GM19351 (cell line): ENCODE measurements around the gene TBL3.
A peak's percentile ranks its signal among the peaks of the same experiment; 100 is the strongest.
"Not testable (repeated sequence)": the region's sequence is repeated elsewhere in the genome, so short reads cannot be mapped to it uniquely, and the experiment has no call there.

Experiments used
- ATAC-seq: cut with Tn5 transposase; IDR thresholded peaks from one replicate; pipeline ENCODE4 v1.9.1; 2021; ENCODE audit warnings: mild to moderate bottlenecking, moderate library complexity; ENCODE audit not compliant: unreplicated experiment

The TBL3 gene

GRCh38 chr16:1998852-1999801, 27.3 kb downstream of the TBL3 start:
- ATAC-seq, result no peak

- ATAC-seq, result no peak
These were observed 28.1 kb downstream of the TBL3 start for GRCh38 chr16:1999866-2000514.

GRCh38 chr16:2001035-2001434, 29.2 kb downstream of the TBL3 start:
- ATAC-seq, result no peak

- ATAC-seq, result no peak
These were observed 29.9 kb downstream of the TBL3 start for GRCh38 chr16:2001456-2002355.

- no peak for ATAC-seq
These were observed 30.8 kb downstream of the TBL3 start for GRCh38 chr16:2002406-2003230.

- no peak for ATAC-seq
These were observed 31.5 kb downstream of the TBL3 start for GRCh38 chr16:2003231-2003826.

GRCh38 chr16:2003827-2004641, 32.2 kb downstream of the TBL3 start:
- ATAC-seq, result peak; percentile 70

- ATAC-seq, result no peak
These were observed 33.1 kb downstream of the TBL3 start for GRCh38 chr16:2004795-2005517.

- ATAC-seq, result no peak
These were observed 33.8 kb downstream of the TBL3 start for GRCh38 chr16:2005646-2006045.

- ATAC-seq, result no peak
These were observed 34.5 kb downstream of the TBL3 start for GRCh38 chr16:2006317-2006716.

- ATAC-seq, result no peak
These were observed 35.4 kb downstream of the TBL3 start for GRCh38 chr16:2007081-2007836.

- ATAC-seq, result no peak
These were observed 36.2 kb downstream of the TBL3 start for GRCh38 chr16:2008009-2008526.

- ATAC-seq, result no peak
These were observed 36.8 kb downstream of the TBL3 start for GRCh38 chr16:2008631-2009163.

GRCh38 chr16:2009164-2009711, 37.4 kb downstream of the TBL3 start:
- ATAC-seq, result peak; percentile 35

- ATAC-seq, result peak; percentile 89
These were observed 38.1 kb downstream of the TBL3 start, which contains the start of gene ZNF598 for GRCh38 chr16:2009791-2010510. Gene ZNF598, minus strand, starts transcription at chr16:2009821.

GRCh38 chr16:2011726-2012125, 39.9 kb downstream of the TBL3 start:
- ATAC-seq, result not testable (repeated sequence)
